Hematopoietic multipotent progenitor cell treated with erythropoietin and hydrocortisone succinate and interleukin-3 and kit ligand, for 17 days (in vitro differentiated cells): ENCODE data around the gene LPCAT2.

Experiments
- DNase-seq: peaks from one replicate; pipeline ENCODE4 v3.0.0-alpha.2; 2015; ENCODE audit warnings: low spot score

Gene LPCAT2

DNA sequence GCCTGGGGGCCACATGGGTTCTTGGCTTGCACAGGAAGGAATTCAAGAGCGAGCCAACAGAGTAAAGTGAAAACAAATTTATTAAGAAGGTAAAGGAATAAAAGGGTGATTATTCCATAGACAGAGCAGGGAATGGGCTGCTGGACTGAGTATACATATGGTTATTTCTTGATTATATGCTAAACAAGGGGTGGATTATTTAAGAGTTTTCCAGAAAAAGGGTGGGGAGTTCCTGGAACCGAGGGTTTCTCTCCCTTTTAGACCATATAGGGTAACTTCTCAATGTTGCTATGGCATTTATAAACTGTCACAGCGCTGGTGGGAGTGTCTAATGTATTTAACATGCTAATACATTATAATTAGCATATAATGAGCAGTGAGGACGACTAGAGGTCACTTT lies 27.8 kb upstream of the LPCAT2 start:
- DNase-seq = no peak

DNA sequence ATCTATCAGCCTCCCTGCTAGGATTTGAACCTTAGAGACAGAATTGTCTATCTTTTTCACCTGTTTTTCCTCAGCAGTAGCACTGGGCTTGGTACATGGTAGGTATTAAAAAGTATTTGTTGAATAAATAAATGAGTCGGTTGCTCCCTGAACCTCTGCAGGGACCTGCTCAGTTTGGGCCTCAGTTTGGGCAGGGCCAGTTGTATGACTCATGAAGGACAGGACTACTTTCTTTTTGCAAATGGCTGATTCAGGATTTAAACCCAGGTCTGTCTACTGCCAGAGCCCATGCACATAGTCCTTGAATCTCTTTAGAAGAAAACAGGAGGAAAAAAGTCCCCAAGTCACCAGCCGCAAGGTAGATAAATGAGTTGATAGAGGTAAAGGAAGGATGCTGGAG lies 26.8 kb upstream of the LPCAT2 start:
- DNase-seq = no peak

DNA sequence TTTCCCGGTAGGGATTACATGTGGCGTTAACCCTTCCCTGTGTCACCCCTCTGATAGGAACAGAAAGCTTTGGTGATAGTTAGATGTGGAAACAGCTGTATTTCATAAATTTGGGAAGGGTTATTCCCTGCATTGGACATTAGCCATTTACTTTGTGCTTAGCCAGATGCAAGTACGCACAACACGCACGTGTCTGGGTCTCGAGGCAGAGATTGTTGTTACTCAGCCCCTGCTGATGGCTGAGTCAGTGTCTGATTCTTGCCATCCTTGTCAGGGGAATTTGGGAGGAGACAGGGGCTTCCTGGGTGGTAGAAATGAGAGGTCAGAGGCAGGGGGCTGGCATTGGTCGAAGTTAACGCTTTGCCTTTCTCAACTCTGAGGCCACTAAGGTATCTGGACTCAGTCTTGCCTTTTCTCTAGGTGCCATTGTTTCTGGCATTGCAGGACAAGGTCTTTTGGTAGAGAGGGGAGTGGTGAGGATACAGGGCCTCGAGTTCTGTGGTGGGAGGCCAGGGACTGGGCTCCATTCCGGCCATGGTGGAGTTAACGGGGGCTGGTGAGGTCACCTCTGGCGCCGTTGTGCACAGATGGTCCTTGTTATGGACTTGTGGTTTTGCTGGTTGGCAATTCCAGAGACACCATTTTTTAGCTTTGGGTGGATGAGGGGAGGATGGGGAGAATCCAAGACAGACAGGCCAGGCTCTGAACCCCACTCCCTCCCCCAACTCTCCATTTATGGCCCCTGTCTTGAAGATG lies 21.6 kb upstream of the LPCAT2 start:
- DNase-seq = no peak

DNA sequence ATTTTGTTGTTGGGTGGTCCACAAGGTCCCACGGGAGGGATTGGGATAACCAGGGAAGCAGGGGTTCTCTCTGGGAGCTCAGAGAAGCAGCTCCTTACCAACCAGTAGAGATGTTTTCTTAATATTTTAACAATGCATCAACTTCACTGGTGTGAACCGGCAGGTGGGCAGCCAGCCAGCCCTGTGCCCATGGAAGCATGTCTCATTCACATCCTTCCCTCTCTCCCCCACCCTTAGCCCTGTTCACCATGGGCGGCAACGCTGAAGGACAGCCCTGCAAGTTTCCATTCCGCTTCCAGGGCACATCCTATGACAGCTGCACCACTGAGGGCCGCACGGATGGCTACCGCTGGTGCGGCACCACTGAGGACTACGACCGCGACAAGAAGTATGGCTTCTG lies 20.6 kb upstream of the LPCAT2 start:
- no peak for DNase-seq

DNA sequence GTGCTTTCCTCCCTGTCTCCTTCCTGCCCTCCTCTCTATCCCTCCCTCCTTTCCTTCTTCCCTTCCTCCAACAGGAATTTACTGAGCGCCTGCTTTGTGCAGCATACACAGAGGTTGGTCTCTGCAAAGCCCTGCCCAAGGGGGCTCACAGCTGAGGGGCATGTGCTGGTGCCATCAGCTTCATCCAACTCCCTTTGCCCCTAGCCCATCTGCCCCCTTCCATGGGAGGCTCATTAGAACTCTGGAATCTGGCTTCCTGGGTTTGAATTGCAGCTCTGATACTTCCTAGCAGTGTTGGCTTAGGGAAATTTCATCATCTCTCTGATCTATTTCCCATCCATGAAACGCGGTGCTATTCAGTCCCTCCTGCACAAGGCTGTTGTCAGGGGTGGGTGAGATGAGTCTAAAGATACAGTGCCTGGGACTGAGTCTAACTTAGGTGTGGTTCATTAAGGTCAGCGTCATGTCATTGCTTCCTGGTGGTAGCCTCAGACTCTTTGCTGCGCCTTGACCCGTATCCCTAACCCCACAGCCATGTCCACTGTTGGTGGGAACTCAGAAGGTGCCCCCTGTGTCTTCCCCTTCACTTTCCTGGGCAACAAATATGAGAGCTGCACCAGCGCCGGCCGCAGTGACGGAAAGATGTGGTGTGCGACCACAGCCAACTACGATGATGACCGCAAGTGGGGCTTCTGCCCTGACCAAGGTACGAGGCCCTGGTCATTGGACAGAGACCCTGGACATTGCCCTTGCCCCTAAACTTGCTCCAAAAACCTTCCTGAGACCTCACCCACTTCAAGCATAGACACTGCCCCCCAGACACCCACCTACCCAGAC lies 19.5 kb upstream of the LPCAT2 start:
- no peak for DNase-seq

GRCh38 chr16:55489956-55490265 lies 19.0 kb upstream of the LPCAT2 start:
- DNase-seq = no peak

DNA sequence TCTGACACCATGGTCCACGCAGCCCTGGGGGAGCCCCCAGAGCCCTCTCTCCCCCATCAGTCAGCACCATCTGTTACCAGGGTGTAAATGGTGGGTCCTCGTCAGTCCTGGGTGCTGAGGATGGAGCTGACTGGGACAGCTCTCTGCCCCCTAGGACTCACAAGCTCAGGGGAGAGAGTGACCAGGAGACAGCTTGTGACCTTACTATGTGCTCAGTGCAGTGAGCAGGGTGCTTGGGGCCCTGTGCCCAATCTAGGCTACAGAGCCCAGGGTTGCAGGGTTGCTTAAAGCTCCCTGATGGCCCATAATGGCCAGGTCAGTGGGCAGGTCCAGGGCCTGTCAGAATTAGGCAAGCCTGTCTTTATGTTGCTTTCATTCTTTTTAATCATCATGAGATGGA lies 18.6 kb upstream of the LPCAT2 start:
- no peak for DNase-seq

DNA sequence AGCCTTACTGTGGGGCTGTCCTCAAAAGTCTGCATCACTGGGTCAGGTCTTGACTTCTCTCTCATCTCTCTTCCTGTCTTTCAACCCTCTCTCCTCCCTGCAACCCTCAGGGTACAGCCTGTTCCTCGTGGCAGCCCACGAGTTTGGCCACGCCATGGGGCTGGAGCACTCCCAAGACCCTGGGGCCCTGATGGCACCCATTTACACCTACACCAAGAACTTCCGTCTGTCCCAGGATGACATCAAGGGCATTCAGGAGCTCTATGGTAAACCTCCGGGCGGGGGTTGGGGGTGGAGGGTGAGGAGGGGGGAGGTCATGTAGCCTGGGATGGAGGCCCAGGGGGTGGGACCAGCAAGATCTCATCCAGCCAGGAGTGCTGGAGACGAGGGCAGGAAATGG lies 17.2 kb upstream of the LPCAT2 start:
- no peak for DNase-seq

- no peak for DNase-seq
These were observed 16.0 kb upstream of the LPCAT2 start for GRCh38 chr16:55492756-55493380.

GRCh38 chr16:55494994-55495421 lies 13.9 kb upstream of the LPCAT2 start:
- DNase-seq = no peak

GRCh38 chr16:55495616-55496289 lies 13.1 kb upstream of the LPCAT2 start:
- DNase-seq = no peak

DNA sequence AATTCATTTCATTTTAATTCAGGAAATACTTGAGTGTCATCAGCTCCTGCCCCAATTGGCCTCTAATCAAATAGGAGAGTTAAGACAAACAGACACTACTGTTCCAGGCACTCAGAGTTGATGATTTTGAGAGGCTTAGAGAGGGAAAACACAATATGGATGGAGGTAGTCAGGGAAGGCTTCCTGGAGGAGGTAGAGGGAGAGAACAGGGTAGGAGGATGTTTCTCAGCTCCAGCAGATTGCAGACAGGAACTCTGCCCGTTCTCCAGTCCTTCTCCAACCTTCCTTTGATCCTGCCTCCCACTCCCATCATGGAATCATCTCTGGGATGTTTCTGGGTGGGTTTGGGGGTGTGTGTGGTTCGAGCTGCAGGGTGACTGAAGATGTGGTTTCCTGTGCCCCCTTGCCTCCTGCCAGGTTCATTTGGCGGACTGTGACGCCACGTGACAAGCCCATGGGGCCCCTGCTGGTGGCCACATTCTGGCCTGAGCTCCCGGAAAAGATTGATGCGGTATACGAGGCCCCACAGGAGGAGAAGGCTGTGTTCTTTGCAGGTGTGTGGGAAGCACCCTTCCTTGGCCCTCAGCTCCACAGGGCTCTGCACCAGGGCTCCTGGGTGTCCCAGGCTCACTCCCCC lies 12.2 kb upstream of the LPCAT2 start:
- DNase-seq = no peak

DNA sequence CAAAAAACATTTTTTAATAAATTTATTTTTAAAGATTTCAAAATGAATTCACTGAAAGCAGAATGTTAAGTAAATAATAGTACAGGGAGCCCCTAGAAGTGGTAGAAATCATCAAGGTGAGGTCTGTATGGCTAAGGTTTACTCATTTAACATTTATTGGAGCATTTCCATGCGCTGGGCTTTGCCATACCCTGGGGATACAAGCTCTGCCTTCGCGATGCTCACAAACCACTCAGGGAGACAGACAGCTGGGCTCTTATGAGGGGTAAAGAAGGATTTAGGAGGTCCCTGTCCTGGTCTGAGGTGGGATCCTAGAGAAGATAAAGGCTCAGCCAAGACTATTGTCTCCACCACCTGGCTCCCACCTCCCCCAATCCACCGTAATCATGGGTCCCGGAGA lies 11.3 kb upstream of the LPCAT2 start:
- no peak for DNase-seq

DNA sequence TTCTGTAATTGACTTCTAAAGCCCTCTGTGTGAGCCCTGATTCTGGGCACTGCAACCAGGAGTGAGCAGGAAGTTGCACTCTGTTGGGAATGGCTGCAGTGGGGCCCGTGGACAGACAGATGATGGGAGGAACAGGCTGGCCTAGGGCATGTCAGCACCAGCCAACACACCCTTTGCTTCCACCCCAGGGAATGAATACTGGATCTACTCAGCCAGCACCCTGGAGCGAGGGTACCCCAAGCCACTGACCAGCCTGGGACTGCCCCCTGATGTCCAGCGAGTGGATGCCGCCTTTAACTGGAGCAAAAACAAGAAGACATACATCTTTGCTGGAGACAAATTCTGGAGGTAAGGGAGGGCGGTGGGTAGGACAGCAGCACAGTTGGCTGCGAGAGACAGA lies 10.8 kb upstream of the LPCAT2 start:
- DNase-seq = no peak

GRCh38 chr16:55499281-55499680 lies 9.6 kb upstream of the LPCAT2 start:
- DNase-seq = no peak

DNA sequence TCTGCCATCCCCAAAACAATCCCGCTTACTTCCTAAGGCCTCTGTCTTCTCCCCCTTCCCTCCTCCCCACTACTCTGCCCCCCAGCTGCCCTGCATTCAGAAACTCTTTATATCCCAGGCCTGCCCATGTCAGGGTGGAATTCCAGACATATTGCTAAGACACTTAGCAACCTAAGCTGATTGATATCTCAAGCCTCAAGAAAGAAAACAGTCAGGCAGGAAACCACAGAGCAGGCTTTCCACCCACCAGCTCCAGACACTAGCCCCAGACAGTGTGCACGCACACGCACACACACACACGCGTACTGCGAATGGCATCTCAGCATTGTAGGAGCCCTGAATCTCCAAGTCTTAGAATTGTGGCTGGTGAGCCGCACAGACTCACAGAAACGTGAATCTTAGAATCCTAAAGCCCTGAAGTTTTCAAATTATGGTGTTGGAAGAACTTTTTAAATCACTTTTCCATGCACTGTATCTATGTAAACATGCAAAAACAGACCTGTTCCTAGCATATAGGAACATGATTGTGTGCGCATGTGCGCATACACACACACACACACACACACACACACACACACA lies 8.8 kb upstream of the LPCAT2 start:
- no peak for DNase-seq

DNA sequence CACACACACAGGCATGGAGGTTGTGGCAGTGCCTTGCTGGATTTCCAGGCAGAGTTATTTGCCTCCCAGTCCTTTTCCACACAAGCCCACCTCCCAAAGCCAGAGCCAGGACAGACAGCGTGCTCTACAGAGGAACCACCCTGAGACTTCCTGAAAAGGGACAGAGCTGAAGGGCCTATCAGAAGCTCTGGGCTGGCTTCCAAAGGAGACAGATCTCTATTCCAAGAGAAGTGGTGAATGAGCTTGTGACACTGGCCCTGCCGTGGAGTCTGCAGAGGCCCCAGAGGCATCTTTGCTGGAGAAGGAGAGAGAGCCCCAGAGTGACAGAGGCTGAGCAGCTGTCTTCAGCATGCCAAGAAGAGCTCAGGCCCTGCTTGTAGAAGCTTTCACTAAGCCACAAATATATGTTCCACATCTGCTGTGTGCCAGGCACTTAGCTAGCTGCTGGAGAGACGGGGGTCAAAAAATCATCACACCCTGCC lies 8.3 kb upstream of the LPCAT2 start:
- no peak for DNase-seq

DNA sequence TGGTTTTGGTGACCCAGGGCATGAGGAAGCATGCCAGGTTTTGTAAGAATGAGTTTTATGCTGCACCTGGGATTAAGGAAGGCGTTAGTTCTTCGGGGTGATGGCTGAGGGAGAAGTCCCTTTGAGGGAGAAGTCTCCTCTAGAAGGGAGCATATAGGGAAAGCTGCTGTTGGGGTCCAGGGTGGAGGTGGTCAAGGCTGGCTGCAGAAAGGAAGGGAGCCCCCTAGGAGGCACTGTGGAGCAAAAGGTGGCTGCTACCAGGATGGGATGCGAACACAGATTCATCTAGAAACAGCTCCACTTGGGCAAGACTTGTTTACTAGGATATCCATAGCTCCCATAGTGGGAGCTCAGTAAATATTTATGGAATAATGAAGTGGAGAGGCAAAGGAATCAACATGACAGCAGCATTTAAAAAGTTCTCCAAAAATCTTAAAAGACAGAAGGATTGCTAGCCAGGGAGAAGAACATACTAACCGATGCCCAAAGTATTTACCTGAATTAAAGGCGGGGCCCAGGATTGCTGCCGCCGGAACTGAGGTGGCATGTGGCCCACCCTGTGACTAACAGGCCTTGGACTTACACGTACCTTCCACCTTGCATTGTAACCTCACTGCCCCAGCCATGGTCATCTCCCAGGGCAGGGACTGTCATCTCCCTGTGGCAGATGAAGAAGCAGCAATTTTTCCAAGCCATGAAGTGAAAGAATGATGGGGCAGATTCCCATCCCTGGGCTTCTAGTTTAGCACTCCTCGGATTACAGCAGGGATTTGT lies 7.1 kb upstream of the LPCAT2 start:
- no peak for DNase-seq

- DNase-seq = no peak
These were observed 6.0 kb upstream of the LPCAT2 start for GRCh38 chr16:55502801-55503366.

GRCh38 chr16:55503726-55504550 lies 4.9 kb upstream of the LPCAT2 start:
- DNase-seq = no peak
